PFSK-1 (cell line): ENCODE data around the gene HSCB.

Experiments
- POLR2AphosphoS5 ChIP-seq: IDR thresholded peaks from 2 replicates; pipeline ENCODE4 v1.6.1; 2012; ENCODE audit warnings: low read depth, mild to moderate bottlenecking, control low read depth, low read length, moderate library complexity
- SIN3A ChIP-seq: IDR thresholded peaks from 2 replicates; pipeline ENCODE4 v1.6.1; 2012; ENCODE audit warnings: mild to moderate bottlenecking, low read length, moderate library complexity, borderline replicate concordance; ENCODE audit not compliant: insufficient read depth
- TAF1 ChIP-seq: IDR thresholded peaks from 2 replicates; pipeline ENCODE4 v1.6.1; 2012; ENCODE audit warnings: low read length, control low read depth, borderline replicate concordance; ENCODE audit not compliant: insufficient read depth
- TF ChIP-seq, protein P1 (sequence below), 2 experiments: IDR thresholded peaks; 2 replicates each; pipeline versions ENCODE4 v1.6.1 to v1.8.0; 2011 to 2012; ENCODE audit warnings: low read depth in 2 of 2, low read length in 2 of 2, control low read depth in 1 of 2, inconsistent platforms in 1 of 2, mild to moderate bottlenecking in 1 of 2, moderate library complexity in 1 of 2; ENCODE audit not compliant: insufficient read depth in 1 of 2

DNA sequence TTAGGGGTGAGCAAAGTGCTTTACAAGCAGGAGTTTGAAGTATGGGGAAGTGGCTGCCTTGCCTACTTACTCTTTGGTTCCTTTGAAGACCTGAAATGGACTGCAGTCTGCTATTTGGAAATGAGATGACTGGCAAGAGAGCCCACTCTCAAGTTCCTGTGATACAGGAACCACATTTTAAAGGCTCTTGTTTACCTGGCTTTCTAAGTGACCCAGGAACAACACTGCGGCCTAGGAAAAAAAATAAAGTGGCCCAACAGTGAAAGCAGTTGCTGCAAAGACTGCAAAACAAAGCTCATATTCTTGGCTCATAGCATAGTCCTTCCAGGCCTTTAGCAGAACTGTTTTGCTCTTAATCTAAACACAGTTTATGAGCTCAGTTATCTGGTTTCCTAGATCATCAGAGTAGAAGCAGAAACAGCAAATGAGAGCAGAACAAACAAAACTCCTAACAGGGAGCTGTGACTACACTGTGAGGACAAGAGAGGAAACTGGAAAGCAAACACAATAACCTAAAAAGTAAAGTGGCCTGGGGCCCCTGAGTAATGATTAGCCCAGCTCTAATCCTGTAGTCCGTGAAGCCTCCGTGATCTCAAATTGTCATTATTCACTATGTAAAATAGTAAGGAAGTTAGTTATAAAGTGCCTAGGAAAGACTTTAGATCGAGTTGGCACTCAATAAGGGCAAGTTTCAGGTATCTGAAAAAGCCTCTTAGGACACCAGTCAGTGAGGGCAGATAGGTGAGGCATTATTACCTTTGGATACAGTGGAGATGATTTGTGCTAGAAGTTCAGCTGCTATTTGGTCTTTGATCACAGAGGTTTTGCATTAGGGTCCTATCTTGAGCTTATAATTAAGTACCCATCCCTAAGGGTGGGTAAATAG lies 42.2 kb downstream of the HSCB start:
- TF ChIP-seq TAF1 (no peak), POLR2AphosphoS5 (no peak), SIN3A (no peak)
- TF ChIP-seq, protein P1, sequence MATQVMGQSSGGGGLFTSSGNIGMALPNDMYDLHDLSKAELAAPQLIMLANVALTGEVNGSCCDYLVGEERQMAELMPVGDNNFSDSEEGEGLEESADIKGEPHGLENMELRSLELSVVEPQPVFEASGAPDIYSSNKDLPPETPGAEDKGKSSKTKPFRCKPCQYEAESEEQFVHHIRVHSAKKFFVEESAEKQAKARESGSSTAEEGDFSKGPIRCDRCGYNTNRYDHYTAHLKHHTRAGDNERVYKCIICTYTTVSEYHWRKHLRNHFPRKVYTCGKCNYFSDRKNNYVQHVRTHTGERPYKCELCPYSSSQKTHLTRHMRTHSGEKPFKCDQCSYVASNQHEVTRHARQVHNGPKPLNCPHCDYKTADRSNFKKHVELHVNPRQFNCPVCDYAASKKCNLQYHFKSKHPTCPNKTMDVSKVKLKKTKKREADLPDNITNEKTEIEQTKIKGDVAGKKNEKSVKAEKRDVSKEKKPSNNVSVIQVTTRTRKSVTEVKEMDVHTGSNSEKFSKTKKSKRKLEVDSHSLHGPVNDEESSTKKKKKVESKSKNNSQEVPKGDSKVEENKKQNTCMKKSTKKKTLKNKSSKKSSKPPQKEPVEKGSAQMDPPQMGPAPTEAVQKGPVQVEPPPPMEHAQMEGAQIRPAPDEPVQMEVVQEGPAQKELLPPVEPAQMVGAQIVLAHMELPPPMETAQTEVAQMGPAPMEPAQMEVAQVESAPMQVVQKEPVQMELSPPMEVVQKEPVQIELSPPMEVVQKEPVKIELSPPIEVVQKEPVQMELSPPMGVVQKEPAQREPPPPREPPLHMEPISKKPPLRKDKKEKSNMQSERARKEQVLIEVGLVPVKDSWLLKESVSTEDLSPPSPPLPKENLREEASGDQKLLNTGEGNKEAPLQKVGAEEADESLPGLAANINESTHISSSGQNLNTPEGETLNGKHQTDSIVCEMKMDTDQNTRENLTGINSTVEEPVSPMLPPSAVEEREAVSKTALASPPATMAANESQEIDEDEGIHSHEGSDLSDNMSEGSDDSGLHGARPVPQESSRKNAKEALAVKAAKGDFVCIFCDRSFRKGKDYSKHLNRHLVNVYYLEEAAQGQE (IDR thresholded peaks at IDR 0.05; ENCODE audit: insufficient read depth in 1 of 2, low read depth in 2 of 2, low read length in 2 of 2), result no peak
